Uterus (tissue), 2 donors: Measurements from ENCODE around the gene MYO1D.

Source experiments
- POLR2A ChIP-seq, 2 donors: fragments of 450-650 bp; IDR thresholded peaks; one replicate each; pipeline ENCODE4 v1.6.1; 2016; ENCODE audit warnings: antibody characterized with exemption in 2 of 2, mild to moderate bottlenecking in 1 of 2, moderate library complexity in 1 of 2
- TF ChIP-seq, protein P1 (sequence below), 4 experiments: fragments of 200-600 bp in 2 of 4; fragments of 450-650 bp in 2 of 4; sonication (generic) in 2 of 4; IDR thresholded peaks; one replicate each; pipeline ENCODE4 v1.5.1; 2016 to 2019; ENCODE audit warnings: antibody characterized with exemption in 4 of 4, mild to moderate bottlenecking in 2 of 4, moderate library complexity in 1 of 4

DNA sequence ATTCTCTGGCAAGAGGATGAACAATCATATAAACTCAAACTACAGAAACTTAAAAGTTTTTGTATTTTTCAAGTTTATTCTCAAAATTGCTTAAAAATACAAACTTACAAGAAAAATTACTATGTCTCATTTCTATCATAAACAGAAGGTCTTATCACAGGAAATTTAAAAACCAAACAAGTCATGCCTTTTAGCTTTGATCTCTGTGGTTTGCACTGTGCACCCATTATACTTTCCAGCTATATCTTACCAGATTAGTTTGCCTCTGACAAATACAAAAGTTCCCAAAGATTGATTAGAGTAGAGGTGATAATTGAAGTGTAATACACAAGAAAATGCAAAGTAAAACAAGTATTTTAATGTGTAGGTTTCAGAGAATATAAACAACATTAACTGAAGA, 117.4 kb downstream of the MYO1D start:
- TF ChIP-seq, protein P1, sequence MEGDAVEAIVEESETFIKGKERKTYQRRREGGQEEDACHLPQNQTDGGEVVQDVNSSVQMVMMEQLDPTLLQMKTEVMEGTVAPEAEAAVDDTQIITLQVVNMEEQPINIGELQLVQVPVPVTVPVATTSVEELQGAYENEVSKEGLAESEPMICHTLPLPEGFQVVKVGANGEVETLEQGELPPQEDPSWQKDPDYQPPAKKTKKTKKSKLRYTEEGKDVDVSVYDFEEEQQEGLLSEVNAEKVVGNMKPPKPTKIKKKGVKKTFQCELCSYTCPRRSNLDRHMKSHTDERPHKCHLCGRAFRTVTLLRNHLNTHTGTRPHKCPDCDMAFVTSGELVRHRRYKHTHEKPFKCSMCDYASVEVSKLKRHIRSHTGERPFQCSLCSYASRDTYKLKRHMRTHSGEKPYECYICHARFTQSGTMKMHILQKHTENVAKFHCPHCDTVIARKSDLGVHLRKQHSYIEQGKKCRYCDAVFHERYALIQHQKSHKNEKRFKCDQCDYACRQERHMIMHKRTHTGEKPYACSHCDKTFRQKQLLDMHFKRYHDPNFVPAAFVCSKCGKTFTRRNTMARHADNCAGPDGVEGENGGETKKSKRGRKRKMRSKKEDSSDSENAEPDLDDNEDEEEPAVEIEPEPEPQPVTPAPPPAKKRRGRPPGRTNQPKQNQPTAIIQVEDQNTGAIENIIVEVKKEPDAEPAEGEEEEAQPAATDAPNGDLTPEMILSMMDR (IDR thresholded peaks at IDR 0.05) = no peak
- no peak for TF ChIP-seq POLR2A (IDR thresholded peaks at IDR 0.05)
